HepG2 (cell line): Measurements from ENCODE around the gene GDF15.

Source experiments
- JUNB ChIP-seq: sonication (generic); formaldehyde crosslinking; IDR thresholded peaks from 2 replicates; pipeline ENCODE4 v1.8.0; 2022; ENCODE audit warnings: missing genetic modification reagents, mild to moderate bottlenecking, borderline replicate concordance
- MAZ ChIP-seq, 2 experiments: sonication (generic) in 1 of 2; formaldehyde crosslinking in 1 of 2; IDR thresholded peaks; 2 replicates each; pipeline versions ENCODE4 v1.5.0 to v1.6.1; 2012 to 2020; ENCODE audit warnings: low read depth in 2 of 2, mild to moderate bottlenecking in 2 of 2, borderline replicate concordance in 1 of 2, improper control_type of control experiment in 1 of 2, low read length in 1 of 2, missing genetic modification reagents in 1 of 2, moderate library complexity in 1 of 2
- MZF1 ChIP-seq: sonication (generic); formaldehyde crosslinking; IDR thresholded peaks from 2 replicates; pipeline ENCODE4 v1.8.1; 2023; ENCODE audit warnings: mild to moderate bottlenecking, missing genetic modification reagents, borderline replicate concordance
- TCF12 ChIP-seq, 2 experiments: fragments of 450-650 bp in 1 of 2; sonication (generic) in 1 of 2; formaldehyde crosslinking in 1 of 2; IDR thresholded peaks; 2 replicates each; pipeline versions ENCODE4 v1.6.1 to v1.8.0; 2017 to 2022; ENCODE audit warnings: antibody characterized with exemption in 1 of 2, mild to moderate bottlenecking in 1 of 2, missing genetic modification reagents in 1 of 2, moderate library complexity in 1 of 2
- ZBTB8A ChIP-seq: sonication (generic); formaldehyde crosslinking; IDR thresholded peaks from 2 replicates; pipeline ENCODE4 v1.4.0; 2020; ENCODE audit warnings: mild to moderate bottlenecking, low read depth, missing genetic modification reagents, borderline replicate concordance
- ZNF460 ChIP-seq: sonication (generic); formaldehyde crosslinking; IDR thresholded peaks from 2 replicates; pipeline ENCODE4 v1.5.1; 2020; ENCODE audit warnings: missing genetic modification reagents, mild to moderate bottlenecking, borderline replicate concordance
- TF ChIP-seq, protein P1 (sequence below): sonication (generic); formaldehyde crosslinking; IDR thresholded peaks from 2 replicates; pipeline ENCODE4 v1.4.0; 2020; ENCODE audit warnings: missing genetic modification reagents
- TF ChIP-seq, protein P2 (sequence below): sonication (generic); formaldehyde crosslinking; IDR thresholded peaks from 2 replicates; pipeline ENCODE4 v1.4.0; 2020; ENCODE audit warnings: missing genetic modification reagents
- TF ChIP-seq, protein P3 (sequence below): sonication (generic); formaldehyde crosslinking; IDR thresholded peaks from 2 replicates; pipeline ENCODE4 v1.5.0; 2020; ENCODE audit warnings: mild to moderate bottlenecking, missing genetic modification reagents, moderate library complexity

DNA sequence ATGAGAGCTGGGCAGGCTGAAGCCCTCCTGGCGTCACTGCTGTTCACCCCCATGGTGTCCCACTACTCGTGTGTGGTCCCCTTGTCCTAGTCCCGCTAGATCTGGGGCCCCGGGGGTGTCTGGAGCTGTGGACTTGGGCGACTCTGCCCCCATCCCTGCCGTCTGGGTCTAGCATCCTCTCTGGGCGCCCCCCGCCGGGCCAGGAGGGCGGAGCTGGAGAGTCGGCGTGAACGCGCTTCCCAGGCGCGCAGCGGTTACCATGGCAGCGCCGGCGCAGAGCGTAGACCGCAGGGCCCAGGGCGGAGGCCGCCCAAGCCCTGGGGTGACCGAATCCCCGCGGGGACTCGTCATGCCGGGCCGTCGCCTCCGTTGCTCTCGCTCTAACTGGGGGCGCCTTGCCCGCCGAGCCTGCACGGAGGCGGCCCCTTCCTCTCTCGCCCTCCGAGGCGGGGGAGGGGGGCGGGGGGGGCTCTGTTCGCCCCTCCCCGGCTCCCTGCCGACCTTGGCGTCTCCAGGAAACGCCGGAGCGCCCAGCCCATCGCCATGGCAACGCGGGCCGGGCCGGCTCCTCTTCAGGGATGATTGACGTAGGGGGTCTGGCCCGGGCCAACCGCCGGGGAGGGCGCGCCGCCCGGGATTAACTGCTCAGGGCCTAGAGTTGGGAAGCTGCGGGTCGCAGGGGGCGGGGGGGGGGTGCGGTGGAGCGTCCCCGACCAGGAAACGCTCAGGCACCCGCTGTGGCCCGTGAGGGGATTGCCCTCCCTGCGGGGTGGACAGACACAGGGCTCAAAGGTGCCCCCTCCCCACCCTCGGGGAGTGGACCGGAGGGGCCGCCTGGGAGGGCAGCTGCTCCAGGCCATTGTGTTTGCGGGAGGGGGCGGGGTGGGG lies 43.1 kb downstream of the GDF15 start:
- TF ChIP-seq JUNB (no peak), MZF1 (CRISPR knock-in tag) (no peak), ZBTB8A (no peak), MAZ (IDR thresholded peaks at IDR 0.05; ENCODE audit: borderline replicate concordance, low read depth, low read length) (no peak), MAZ (CRISPR knock-in tag; IDR thresholded peaks at IDR 0.05; ENCODE audit: low read depth) (no peak), ZNF460 (CRISPR knock-in tag) (no peak), TCF12 (IDR thresholded peaks at IDR 0.05) (no peak), TCF12 (CRISPR knock-in tag; IDR thresholded peaks at IDR 0.05) (no peak)
- TF ChIP-seq, protein P1, sequence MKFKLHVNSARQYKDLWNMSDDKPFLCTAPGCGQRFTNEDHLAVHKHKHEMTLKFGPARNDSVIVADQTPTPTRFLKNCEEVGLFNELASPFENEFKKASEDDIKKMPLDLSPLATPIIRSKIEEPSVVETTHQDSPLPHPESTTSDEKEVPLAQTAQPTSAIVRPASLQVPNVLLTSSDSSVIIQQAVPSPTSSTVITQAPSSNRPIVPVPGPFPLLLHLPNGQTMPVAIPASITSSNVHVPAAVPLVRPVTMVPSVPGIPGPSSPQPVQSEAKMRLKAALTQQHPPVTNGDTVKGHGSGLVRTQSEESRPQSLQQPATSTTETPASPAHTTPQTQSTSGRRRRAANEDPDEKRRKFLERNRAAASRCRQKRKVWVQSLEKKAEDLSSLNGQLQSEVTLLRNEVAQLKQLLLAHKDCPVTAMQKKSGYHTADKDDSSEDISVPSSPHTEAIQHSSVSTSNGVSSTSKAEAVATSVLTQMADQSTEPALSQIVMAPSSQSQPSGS (CRISPR knock-in tag), result no peak
- TF ChIP-seq, protein P2, sequence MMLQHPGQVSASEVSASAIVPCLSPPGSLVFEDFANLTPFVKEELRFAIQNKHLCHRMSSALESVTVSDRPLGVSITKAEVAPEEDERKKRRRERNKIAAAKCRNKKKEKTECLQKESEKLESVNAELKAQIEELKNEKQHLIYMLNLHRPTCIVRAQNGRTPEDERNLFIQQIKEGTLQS (CRISPR knock-in tag), result no peak
- TF ChIP-seq, protein P3, sequence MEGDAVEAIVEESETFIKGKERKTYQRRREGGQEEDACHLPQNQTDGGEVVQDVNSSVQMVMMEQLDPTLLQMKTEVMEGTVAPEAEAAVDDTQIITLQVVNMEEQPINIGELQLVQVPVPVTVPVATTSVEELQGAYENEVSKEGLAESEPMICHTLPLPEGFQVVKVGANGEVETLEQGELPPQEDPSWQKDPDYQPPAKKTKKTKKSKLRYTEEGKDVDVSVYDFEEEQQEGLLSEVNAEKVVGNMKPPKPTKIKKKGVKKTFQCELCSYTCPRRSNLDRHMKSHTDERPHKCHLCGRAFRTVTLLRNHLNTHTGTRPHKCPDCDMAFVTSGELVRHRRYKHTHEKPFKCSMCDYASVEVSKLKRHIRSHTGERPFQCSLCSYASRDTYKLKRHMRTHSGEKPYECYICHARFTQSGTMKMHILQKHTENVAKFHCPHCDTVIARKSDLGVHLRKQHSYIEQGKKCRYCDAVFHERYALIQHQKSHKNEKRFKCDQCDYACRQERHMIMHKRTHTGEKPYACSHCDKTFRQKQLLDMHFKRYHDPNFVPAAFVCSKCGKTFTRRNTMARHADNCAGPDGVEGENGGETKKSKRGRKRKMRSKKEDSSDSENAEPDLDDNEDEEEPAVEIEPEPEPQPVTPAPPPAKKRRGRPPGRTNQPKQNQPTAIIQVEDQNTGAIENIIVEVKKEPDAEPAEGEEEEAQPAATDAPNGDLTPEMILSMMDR (CRISPR knock-in tag), result no peak
